NCI-H446 treated with DMSO at 0.1 percent for 48 hours (cell line): Measurements from ENCODE around the gene KERA.
"Not testable (repeated sequence)": the region's sequence is repeated elsewhere in the genome, so short reads cannot be mapped to it uniquely, and the experiment has no call there.

Source experiments
- DNase-seq: peaks from one replicate; lab custom pipeline; 2025; lab: John Stamatoyannopoulos, UW

The KERA gene, protein sequence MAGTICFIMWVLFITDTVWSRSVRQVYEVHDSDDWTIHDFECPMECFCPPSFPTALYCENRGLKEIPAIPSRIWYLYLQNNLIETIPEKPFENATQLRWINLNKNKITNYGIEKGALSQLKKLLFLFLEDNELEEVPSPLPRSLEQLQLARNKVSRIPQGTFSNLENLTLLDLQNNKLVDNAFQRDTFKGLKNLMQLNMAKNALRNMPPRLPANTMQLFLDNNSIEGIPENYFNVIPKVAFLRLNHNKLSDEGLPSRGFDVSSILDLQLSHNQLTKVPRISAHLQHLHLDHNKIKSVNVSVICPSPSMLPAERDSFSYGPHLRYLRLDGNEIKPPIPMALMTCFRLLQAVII

DNA sequence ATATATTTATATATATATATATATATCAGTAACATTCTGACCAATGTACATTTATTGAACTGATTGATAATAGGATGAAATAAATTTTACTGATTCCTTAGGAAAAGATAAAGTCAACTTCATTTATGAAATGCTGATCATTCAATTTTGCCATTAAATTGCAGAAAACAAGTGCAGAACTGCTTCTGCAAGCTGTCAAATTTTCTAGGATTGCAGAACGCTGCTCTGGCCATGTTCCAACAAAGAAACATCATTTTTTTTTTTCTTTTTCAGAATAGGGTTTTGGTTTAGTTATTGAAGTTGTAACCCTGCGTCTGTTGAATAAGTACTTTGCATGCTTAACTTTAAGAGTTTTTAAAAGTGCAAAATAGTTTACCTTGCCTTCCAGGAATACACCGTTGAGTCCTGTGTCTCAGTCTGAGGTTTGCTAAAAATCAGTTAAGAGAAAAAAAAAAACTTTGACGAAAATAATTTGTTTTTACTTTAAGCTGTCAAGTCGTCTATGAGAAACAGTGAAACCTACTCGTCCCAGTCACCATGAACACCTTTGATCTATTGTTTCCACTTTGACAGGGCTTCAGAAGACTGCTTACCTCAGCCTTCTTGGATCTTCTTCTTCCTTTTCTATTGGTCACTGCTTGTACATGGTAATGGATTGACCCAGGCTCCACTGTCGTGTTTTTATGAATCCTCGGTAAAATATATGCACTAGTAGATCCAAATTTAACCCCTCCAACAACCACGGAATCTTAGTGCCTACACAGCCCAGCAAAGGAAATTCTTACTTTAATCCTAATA is at the start of gene KERA:
Gene KERA (minus strand): TSS at position 657 of the 798 bp plus-strand sequence. CDS start 1,743 bp downstream, outside the sequence.
- no peak for DNase-seq

DNA sequence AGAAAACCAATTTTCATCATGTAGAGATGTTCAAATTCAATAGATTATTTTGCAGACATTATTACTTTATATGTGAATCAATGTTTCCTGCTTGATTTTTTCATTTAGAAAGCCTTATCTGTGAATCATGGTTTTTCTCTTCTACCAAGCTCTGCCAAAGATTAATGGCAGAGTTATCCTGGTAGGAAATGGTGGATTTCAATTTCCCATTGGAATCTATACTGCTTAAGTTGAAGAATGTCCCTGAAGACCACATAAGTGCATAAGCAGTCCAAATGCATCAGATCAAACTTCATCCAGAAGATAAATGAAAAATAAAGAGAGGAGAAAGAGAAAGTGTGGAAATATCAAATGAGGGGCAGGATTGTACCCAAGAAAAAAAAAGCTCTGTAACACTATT is 48.5 kb upstream of the KERA start:
- DNase-seq = no peak

DNA sequence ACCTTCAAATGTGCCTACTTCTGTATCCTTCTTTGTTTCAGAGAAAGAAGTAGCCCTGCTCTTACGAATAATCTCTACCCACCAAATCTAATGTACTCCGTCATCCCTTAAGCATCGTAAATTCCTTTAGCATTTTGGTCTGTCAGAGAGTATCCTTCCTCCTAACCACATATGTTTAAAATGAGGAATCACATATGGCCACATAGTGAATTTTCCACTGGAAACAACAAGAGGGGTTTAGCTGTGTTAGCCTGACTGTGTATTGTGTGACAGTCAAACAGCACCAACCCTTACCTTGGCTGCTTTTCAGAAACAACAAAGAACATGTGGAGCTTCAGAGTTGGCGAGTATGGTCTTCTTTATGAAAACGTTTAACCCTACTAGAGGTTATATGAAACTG is 48.0 kb upstream of the KERA start:
- DNase-seq = peak; percentile 35

DNA sequence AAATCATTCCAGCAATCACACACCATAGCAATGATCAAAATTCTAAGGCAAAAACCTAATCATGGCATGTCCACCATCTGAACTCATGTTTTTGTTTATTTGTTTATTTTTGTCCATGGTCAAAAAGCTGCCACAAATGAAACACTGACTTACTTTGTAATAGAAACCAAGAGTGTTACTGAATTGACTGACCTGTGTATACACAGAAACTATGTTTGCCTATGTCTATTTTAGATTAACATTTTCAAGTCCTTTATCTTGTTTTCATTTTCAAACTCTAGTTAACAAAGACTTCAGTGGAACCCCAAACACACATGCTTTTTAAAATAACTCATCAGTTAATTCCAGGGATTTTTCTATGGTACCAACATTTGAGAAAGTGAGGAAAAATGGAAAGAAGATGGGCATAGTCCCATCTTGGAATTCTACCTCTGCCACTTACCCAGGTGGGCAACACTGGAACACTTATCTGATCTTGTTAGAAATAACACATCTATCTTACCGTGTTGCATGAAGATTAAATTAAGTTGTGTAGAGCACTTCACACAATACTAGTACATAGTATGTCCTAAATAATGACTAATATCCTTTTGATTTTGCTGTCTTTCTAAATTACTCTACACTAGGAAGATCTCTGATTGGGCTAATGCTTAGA is 47.1 kb upstream of the KERA start:
- DNase-seq = no peak

DNA sequence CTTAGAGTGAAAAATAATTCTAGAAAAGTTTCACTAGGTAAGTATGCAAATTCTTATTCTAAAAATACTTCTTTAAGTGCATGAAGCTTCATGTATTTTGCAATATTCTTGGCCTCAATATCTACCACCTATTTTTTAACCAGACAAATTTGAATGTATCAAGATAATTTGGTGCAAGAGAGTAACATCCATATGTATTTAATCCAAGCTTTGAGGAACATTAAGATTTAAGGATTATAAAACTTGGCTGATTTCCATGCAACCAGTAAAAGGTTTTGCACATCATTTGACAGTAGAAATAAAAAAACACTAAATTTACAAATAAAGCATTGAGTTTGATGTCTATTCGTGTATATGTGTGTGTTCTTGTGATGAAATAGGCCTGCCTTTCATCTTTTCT is 45.8 kb upstream of the KERA start:
- DNase-seq = no peak

DNA sequence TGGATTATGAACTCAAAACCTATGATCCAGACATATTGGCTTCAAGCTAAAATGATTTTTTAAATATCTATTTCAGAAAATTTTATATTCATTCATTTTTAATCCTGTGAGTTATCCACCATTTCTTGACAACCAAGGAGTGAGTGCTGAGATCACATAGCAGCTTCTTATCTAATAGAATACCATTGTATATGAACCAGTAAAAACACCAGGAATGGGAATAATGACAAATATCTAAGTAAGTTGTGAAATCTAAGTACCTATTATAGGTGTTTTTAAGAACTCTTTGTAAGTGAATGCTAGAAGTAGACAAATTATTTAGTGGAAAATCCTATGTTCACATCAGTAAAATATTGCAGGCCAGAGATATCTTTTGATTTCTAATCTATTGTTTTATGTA is 45.3 kb upstream of the KERA start:
- no peak for DNase-seq

DNA sequence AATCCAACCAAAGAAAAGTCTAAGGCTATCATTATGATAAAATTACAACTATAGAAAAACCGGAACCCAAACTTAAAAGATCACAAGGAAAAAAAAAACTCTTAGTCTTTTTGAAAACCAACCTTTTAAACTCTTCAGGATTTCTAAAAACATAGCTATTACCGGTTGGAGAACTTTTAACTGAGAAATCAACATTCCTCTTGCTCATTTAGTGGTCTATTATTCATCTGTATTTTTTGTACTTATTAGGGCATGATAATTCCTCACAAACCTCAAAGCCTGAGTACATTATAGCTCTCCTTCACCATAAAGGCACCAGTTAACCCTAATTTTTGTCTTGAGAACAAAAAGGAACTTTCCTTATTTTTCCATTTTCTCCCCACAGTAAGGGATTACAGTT is 43.1 kb upstream of the KERA start:
- DNase-seq = no peak

DNA sequence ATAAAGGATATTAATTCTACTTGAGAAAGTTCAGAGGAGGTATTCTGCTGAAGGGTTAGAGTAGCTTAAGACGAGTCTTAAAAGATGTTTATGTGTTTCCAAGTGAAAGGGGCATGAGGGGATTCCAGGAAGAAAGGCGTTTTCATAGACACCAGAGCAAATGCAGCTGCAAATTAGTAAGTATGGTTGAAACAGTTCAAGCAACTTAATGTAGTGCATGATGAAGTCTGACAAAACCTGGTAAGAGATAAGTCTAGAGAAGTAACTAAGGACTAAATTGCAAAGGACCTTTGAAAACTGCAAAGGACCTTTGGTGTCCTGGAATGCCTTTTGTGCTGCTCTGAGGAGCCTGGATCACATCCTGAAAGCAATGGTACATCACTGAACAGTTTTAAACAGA is 42.0 kb upstream of the KERA start:
- DNase-seq = no peak

DNA sequence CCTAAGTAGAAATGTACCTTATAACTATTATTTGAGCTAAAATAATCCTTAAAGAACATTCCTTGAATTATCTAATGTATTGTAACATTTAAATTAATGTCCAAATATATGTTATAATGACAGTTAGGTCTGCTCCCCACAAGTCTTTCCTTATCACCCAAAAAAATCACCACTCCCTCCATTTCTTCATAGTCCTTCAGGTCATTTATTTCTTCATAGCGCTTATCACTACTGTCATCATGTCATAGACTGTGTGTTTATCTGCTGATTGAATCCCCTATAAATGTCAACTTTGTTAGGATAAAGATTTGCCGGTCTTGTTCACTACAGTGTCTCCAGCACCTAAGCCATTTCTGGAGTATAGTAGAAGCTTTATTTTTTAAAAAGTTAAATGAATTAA is 41.5 kb upstream of the KERA start:
- no peak for DNase-seq

DNA sequence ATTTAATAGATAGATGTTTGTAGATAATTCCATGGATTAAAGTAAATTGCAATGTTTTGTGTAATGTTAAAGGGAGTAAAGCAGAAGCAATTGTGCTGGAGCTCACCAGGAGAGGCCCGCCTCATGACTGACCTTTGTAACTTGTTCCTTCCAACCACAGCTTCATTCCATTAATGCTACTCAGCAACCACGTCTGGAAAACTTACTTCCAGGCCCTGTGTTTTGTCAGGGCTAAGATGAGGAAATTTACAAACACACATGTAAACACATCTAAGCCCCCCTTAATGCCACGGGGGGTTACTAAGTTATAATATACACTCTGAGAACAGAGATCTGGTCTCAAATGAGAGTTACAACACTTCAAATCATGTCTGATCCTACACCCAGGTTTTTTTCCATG is 41.1 kb upstream of the KERA start:
- DNase-seq = no peak

DNA sequence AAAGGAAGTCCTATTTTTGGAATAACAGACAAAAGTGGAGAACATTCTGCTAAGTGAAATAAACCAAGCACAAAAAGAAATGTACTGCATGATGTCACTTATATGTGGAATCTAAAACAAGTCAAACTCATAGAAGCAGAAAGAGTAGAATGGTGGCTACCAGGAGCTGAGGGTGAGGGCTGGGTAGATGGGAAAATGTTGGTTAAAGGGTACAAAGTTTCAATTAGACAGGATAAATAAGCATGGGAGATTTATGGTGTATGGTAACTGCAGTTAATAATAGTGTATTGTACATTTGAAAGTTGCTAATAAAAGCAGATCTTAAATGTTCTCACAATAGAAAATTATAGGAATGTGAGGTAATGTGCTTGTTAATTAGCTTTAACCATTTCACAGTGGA is 40.6 kb upstream of the KERA start:
- no peak for DNase-seq

DNA sequence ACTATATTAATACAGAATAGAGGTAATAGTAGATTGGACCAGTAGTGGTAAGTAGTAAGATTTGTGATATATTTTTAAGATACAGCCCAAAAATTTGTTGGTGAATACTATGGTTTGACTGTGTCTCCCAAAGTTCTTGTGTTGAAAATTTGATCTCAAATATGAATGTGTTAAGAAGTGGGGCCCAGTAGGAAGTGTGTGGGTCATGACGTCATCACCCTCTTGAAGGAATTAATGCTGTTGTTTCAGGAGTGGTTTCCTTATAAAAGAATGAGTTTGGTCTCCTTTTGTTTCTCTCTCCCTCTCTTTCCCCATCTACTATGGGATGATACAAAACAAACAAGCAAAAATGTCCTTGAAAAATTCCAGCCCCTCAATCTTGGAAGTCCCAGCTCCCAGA is 37.1 kb upstream of the KERA start:
- DNase-seq = no peak

DNA sequence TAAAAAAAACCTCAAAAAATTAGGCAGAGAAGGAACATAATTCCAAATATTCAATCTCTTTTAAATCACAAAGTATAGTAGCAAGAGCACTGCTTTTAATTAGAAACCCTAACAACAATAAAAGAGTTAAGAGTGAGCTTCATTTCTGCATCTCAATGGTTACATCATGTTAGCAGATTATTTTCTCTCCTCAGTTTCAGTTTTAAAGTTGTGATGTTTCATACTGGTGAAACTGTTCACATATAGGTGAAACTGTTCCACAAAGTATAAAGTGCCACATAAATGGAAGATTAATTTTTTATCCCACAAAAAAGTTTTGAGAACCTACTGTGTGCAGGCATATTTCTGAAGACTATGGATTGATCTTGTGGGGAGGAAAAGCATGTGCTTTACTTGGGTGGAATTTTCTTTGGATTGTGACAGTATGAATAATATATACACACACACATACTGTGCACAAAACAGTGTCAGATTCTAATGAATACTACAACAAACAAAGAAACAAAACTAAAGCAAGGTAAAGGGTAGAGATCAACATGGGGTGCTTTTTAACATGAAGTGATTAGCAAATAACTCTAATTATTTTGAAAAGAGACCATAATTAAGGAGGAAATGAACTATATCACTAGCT is 36.3 kb upstream of the KERA start:
- DNase-seq = no peak

DNA sequence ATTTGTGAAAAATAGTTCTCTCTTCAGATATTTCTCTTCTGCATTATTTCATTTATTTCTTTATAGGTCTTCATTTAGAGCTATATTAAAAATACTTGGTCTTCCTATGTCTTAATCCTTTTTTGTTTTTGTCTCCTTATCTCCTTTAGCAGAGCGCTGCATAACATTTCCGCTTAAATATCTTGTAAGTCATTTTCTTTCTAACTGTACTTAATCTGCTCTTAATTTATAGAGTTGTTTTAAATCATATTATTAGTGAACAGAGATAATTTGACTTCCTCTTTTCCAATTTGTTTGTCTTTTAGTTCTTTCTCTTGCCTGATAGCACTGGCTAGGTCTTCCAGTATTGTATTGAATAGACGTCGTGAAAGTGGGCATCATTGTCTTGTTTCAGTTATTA is 35.5 kb upstream of the KERA start:
- no peak for DNase-seq

DNA sequence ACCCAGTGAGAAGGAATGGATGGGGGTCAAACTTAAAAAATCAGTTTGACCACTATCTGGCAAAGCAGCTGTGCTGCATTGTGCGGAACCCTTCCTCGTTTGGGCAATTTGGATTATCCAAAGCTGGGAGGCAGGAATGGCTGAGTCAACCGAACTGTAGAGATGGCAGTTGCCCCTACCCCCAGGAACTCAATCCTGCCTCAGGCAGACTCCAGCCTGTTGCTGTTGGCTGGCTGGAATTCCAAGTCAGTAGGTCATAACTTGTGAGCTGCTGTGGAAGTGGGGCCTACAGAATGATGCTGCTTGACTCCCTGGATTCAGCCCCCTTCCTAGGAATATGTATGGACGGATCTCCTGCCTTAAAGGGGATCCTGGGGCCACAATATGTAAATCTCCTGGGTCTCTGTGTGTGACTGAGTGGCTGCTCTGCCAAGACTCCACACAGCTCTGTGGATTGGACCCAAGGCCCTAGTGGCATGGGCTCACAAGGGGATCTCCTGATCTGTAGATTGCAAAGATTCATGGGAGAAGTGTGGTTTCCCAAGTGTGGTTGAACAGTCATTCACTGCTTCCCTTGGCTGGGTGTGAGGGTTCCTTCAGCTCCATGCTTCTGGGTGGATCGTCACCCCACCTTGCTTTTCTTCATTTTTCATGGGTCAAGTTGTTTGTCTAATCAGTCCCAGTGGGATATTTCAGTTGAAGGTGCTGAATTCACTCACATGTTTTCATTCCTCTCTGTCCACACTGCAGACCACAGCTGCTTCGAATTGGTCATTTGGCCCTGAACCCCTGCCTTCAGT is 34.3 kb upstream of the KERA start:
- DNase-seq = no peak

DNA sequence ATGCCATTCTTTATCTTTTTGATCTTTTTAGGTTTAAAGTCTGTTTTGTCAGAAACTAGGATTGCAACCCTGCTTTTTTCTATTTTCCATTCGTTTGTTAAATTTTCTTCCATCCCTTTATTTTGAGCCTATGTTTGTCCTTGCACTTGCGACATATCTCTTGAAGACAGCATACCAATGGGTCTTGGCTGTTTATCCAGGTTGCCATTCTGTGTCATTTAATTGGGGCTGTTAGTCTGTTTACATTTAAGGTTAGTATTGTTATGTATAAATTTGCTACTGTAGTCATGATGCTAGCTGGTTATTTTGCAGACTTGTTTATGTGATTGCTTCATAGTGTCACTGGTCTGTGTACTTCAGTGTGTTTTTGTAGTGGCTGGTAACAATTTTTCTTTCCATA is 32.1 kb upstream of the KERA start:
- DNase-seq = not testable (repeated sequence)

DNA sequence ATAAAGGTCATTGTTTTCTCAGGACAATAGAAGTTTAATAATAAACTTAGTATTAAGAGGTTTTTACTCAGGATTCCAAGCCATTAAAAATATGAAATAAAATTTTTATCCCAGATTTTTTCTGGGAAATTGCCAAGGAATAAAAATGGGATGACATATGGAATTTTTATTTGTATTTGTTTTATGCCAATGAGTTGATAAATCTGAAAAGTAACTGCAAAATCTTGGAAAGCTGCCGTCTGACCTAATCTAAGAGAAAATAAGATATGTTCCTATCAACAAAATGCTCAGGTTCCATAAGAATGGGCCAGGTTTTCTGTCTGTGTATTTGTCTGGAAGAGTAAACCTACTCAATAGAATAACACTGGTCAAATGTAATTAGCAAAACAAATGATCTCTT is 22.2 kb upstream of the KERA start:
- no peak for DNase-seq

DNA sequence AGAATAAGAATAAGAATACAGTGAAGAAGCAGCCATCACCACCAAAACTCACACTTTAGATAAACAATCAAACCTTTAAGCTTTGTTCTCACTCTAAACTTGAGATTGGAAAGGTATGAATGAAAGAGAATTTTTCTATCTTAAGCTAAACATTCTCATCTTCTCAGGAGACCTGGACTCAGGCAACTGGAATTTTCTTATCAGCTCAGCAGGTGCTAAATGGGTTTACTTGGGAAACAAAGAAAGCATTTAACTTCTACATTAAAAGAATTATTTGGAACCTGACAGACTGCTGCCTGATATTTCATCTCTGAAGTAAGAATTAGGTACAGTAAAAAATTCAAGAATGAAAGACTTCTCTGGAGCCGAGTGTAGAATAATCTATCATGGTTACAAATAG is 20.7 kb upstream of the KERA start:
- DNase-seq = no peak

DNA sequence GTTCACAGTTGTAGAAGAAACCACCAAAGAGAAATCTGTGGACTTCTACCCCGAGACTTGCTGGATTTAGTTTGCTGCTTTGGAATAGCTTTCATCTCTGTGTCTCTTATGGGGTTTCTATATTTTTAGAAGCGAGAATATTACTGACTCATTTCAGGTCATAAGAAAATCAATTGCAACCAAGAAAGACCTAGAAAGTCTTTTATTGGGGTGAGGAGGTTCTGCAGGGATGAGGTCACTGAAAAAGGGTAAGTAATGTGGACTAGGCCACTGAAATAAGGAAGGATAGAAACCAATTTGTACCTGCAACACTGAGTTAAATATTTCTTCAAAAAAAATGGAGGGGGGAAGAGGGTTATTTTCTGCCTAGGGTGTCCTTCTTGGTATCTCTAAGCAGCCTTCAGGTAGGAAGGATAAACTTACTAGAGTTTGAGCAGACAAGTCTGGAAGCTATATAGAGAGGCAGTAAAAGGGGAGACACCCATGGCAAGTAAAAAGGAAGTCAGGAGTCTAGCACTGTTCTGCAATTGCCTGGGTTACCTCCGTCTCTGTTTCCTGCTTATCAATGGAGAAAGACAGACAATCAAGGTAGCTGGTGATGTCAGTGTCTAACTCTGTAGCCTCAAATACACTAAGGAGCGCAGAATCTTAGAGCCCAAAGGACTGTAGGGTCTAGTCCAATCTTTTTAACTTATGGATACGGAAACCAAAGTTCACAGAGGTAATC is 19.6 kb upstream of the KERA start:
- no peak for DNase-seq

DNA sequence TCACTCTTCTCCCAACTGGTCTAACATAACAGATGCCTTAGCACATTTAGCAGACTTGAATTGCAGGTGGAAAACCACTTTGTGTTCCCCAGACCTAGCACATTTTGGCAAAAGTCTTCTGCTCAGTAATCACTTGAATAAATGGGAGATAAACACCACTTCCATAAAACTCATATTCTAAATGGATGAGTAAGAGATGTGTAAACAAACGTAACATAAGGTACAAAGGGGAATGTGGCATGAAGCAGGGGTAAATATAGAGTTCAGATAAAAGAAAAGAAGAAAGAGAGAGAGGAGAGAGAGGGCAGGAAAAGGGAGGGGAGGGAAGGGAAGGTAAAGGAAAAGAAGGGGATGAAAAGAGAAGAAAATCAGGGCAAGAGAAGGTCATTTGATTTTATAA is 17.0 kb upstream of the KERA start:
- DNase-seq = no peak

DNA sequence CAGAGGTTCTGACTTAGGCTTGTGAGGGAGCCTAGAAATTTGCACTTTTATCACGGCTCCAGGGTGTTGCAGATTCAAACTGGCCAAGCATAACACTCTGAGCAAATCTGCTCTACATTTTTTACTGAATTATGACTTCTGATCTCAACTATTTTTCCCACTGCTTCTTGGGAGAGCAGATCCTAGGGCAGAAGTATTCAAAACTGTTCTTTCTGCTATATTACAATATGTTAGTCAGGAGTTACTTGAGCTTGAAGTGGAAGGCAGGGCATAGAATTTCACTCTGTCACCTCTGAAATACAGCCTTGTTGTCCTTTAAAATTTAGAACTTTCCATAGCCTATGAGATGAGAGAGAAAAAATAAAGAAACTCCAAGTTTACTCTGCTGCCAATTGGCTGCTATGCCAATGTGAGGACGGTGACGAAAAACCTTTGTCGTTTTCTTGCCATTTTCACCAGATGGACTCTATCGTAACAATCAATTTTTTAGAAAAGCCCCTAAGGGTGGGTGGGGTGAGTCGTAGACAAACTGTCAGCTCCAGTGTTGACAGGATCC is 16.4 kb upstream of the KERA start:
- DNase-seq = no peak
